HG03045 (cell line): ENCODE data around the gene AGAP1.

Experiments
- ATAC-seq: cut with Tn5 transposase; IDR thresholded peaks from one replicate; pipeline ENCODE4 v1.9.1; 2021; ENCODE audit warnings: mild to moderate bottlenecking, moderate library complexity; ENCODE audit not compliant: unreplicated experiment

The AGAP1 gene

DNA sequence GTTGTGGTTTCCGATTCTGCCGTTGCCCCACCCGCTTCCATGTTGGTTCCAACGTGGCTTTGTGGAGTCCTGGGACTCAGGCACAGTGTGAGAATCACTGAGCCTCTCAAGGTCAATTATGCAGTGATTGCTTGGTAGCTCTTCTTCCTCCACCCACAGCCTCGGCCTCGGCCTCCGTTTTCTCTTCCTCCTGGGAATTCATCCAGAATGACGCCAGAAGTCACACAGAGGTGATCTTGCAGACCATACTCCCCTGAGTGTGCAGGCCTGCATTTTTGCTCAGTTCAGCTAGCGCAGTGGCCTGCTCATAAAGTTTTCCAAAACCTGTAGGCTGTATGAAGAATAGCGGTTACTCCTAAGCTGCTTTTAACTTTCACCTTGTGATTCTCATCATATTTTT, 401.0 kb downstream of the AGAP1 start:
- no peak for ATAC-seq

DNA sequence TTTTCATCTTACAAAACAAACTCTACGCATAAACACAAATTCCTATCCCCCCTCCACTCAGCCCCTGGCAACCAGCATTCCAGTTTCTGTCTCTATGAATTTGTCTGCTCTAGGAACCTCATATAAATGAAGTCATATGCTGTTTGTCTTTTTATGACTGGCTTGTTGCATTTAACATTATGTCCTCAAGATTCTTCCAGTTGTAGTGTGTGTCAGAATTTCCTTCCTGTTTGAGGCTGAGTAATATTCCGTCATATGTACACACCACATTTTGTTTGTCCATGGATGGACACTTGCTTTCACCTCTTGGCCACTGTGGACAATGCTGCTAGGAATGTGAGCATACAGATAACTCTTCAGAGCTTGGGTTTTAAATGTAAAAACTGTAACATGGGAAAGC, 402.2 kb downstream of the AGAP1 start:
- ATAC-seq, result no peak

DNA sequence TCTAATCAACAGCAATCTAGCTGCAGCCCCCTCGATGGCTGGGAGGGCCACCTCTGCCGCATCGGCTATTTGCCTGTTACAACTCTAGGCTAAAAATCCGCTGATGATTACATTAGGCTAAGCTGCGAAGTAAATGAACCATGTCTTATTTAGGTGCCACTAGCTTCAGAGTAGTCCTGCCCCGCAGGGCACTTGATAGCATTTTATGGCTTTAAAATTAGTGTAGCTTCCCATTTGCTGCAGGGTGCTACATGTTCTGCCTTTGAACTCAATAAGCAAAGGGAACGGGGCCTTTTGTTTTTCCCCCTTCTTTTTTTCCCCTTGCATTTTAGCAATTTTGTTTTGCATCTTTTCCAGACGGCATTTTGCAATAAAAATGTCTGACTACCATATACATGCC, 404.1 kb downstream of the AGAP1 start:
- no peak for ATAC-seq

GRCh38 chr2:235898766-235899165, 404.9 kb downstream of the AGAP1 start:
- ATAC-seq, result no peak

GRCh38 chr2:235900631-235901030, 406.8 kb downstream of the AGAP1 start:
- ATAC-seq, result no peak

- ATAC-seq, result no peak
These were observed 407.4 kb downstream of the AGAP1 start for GRCh38 chr2:235901243-235901642.

- no peak for ATAC-seq
These were observed 410.1 kb downstream of the AGAP1 start for GRCh38 chr2:235903782-235904584.

- ATAC-seq, result no peak
These were observed 410.7 kb downstream of the AGAP1 start for GRCh38 chr2:235904585-235904931.

DNA sequence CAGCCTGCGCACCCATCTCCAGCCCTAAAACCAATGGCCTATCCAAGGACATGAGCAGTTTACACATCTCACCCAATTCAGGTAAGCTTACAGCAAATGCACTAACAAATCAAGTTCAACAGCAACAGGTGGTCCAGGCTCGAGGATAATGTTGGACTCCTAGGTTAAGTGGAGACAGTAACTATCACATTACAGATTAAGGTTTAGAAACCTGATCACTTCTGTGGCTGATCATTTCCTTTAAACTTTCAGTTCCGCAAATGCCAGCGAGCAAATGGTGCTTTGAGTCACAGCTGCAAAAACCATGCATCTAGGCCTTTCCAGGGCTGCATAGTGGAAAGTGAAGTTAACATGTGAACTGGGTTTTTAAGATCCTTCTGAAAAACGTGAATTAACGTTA, 415.0 kb downstream of the AGAP1 start:
- ATAC-seq, result peak; percentile 61

GRCh38 chr2:235909358-235909757, 415.5 kb downstream of the AGAP1 start:
- no peak for ATAC-seq

GRCh38 chr2:235910067-235910466, 416.2 kb downstream of the AGAP1 start:
- ATAC-seq, result no peak

- no peak for ATAC-seq
These were observed 417.3 kb downstream of the AGAP1 start for GRCh38 chr2:235911125-235911524.

DNA sequence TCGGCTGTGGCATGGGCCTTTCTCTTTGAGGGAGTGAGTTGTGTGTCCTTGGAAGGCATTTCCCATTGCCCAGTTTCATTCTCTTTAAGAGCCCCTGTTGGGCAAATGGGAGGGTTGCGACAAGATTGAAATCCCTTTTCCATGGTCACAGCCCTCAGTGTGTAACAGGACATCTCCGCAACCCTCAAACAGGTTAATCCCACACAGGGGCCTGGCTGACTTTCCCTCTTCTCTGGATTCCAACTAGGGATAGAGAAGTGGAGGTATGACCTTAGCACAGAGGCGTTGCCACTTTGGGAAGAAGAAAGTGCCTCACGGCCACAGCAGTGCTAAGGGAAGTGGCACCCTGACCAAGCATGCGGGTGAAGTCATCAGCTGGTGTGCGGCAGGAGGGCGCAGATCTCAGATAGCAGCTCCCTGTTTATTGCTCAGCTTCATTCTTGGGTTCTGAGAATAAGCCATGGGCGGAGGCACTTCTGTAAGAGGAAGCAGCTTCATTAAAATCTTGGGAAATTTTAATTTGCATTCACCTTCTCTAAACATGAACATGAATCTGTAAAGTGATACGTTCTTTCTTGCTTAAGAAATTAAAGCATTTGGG, 417.9 kb downstream of the AGAP1 start:
- ATAC-seq, result no peak

DNA sequence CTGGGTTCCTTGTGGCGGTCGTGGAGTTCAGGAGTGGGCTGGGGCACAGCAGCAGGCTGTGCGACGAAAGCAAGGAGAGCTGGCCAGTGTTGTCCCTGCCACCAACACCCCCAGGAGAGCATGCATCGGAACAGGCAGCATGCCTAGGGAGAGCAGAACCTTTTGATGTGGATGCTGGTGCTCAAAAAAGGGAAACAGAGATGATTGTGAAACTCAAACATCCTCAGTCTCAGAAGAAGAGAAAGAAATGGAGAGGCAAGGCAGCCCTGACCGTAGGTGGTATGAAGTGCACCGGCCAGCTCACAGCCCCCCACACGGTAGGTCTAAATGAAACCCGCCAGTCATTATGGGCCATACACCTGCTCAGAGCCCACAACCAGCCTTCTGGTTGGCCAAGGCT, 420.9 kb downstream of the AGAP1 start:
- ATAC-seq, result no peak

- ATAC-seq, result no peak
These were observed 423.7 kb downstream of the AGAP1 start for GRCh38 chr2:235917506-235917905.

- no peak for ATAC-seq
These were observed 425.0 kb downstream of the AGAP1 start for GRCh38 chr2:235918876-235919275.

GRCh38 chr2:235920216-235920865, 426.5 kb downstream of the AGAP1 start:
- no peak for ATAC-seq

- no peak for ATAC-seq
These were observed 427.8 kb downstream of the AGAP1 start for GRCh38 chr2:235921508-235922191.

DNA sequence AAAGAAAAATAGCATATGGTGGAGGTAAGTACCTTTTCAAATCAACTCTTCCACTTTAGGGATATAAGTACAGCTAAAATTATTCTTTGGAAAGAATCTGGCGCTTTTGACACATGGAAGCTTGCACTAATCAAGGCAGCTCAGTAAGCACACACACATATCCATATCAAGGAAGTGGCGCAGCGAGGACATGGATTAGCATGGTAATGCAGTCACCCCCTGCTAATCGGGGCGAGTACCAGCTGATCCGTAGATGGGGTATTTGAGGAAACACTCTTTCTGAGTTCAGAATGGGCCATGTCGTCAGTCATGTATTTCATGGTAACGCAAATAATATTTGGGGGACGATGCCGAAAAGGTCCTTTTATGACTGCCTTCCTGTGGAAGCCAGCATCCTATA, 429.0 kb downstream of the AGAP1 start:
- ATAC-seq, result no peak

DNA sequence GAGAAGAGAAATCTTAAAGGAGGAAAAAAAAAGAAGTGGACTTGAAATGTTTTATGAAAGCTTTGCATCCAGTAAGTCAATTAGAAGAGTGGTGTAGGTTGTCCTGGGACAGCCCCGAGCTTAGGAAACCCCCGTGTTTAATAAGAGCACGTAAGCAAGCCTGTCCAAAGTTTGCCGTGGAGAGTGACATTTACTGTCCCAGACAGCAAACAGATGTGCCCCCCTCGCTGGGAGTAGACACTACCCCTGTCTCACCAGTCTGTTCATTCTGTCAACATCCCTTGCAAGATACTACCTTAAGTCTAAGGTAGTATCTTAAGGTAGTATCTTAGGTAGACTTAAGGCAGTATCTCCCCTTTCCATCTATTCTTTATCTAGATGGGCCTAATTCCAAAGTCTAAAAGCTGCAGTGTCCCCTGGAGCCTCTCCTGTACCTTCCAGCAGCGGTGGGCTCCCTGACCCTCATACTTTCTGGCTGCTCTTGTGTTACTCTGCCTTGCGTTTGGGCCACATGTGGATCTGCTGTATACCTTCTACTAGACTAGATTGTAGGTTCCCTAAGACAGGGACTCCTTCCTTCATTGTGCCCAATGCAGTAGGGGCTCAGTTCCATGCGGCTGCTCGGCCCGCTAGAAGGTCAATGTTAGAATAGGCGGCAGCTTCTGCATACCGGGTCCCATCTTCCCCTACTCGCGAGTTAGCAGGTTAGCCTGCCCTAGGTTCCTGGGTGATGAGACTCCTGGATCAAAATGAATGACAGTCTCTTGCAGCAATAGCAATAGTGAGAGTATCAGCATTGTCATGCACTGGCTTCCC, 430.2 kb downstream of the AGAP1 start:
- ATAC-seq, result no peak

DNA sequence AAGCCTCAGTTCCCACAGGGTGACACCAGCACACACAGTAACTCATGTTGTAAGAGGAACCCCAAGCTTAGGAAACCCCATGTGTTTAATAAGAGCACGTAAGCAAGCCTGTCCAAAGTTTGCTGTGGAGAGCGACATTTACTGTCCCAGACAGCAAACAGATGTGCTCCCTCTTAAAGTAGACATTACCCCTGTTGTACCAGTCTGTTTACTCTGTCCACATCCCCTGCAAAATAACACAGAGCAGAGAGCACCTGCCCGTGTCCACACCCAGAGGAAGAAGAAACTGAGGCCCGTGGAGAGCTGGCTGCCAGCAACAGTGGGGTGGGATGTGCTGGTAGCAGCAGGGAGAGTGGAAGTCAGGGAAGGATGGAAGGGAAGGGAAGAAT, 430.8 kb downstream of the AGAP1 start:
- no peak for ATAC-seq
